Panc1 (cell line): Measurements from ENCODE around the gene COPS8.

Source experiments
- POLR2AphosphoS5 ChIP-seq: IDR thresholded peaks from 2 replicates; pipeline ENCODE4 v1.6.1; 2012; ENCODE audit warnings: mild to moderate bottlenecking, low read depth, low read length, moderate library complexity
- SIN3A ChIP-seq: IDR thresholded peaks from 2 replicates; pipeline ENCODE4 v1.6.1; 2012; ENCODE audit warnings: low read depth, mild to moderate bottlenecking, low read length, moderate library complexity, borderline replicate concordance; ENCODE audit not compliant: insufficient read depth
- TCF7L2 ChIP-seq: IDR thresholded peaks from 2 replicates; pipeline ENCODE4 v1.6.1; 2011; ENCODE audit warnings: mild to moderate bottlenecking, low read depth, low read length, inconsistent platforms
- TF ChIP-seq, protein P1 (sequence below), 2 experiments: IDR thresholded peaks; 2 replicates each; pipeline ENCODE4 v1.6.1; 2011 to 2012; ENCODE audit warnings: low read depth in 2 of 2, control low read depth in 1 of 2, low read length in 1 of 2, mild to moderate bottlenecking in 1 of 2, moderate library complexity in 1 of 2; ENCODE audit not compliant: insufficient read depth in 1 of 2
- TF ChIP-seq, protein P2 (sequence below): fragments of 450-650 bp; IDR thresholded peaks from 2 replicates; pipeline ENCODE4 v1.5.1; 2017; ENCODE audit warnings: mild to moderate bottlenecking

GRCh38 chr2:237084444-237084843, 1.2 kb upstream of the COPS8 start:
- TF ChIP-seq, protein P1, sequence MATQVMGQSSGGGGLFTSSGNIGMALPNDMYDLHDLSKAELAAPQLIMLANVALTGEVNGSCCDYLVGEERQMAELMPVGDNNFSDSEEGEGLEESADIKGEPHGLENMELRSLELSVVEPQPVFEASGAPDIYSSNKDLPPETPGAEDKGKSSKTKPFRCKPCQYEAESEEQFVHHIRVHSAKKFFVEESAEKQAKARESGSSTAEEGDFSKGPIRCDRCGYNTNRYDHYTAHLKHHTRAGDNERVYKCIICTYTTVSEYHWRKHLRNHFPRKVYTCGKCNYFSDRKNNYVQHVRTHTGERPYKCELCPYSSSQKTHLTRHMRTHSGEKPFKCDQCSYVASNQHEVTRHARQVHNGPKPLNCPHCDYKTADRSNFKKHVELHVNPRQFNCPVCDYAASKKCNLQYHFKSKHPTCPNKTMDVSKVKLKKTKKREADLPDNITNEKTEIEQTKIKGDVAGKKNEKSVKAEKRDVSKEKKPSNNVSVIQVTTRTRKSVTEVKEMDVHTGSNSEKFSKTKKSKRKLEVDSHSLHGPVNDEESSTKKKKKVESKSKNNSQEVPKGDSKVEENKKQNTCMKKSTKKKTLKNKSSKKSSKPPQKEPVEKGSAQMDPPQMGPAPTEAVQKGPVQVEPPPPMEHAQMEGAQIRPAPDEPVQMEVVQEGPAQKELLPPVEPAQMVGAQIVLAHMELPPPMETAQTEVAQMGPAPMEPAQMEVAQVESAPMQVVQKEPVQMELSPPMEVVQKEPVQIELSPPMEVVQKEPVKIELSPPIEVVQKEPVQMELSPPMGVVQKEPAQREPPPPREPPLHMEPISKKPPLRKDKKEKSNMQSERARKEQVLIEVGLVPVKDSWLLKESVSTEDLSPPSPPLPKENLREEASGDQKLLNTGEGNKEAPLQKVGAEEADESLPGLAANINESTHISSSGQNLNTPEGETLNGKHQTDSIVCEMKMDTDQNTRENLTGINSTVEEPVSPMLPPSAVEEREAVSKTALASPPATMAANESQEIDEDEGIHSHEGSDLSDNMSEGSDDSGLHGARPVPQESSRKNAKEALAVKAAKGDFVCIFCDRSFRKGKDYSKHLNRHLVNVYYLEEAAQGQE (IDR thresholded peaks at IDR 0.05; ENCODE audit: insufficient read depth in 1 of 2, low read depth in 2 of 2, low read length in 1 of 2), result no peak
- TF ChIP-seq, protein P2, sequence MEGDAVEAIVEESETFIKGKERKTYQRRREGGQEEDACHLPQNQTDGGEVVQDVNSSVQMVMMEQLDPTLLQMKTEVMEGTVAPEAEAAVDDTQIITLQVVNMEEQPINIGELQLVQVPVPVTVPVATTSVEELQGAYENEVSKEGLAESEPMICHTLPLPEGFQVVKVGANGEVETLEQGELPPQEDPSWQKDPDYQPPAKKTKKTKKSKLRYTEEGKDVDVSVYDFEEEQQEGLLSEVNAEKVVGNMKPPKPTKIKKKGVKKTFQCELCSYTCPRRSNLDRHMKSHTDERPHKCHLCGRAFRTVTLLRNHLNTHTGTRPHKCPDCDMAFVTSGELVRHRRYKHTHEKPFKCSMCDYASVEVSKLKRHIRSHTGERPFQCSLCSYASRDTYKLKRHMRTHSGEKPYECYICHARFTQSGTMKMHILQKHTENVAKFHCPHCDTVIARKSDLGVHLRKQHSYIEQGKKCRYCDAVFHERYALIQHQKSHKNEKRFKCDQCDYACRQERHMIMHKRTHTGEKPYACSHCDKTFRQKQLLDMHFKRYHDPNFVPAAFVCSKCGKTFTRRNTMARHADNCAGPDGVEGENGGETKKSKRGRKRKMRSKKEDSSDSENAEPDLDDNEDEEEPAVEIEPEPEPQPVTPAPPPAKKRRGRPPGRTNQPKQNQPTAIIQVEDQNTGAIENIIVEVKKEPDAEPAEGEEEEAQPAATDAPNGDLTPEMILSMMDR, result no peak
- TF ChIP-seq TCF7L2 (no peak), SIN3A (no peak), POLR2AphosphoS5 (no peak)
